GM19240 (cell line): ENCODE data around the gene KAZN.

Source experiments
- DNase-seq: peaks from one replicate; pipeline ENCODE4 v3.0.0; 2011; ENCODE audit warnings: low spot score; ENCODE audit not compliant: insufficient read length

Gene KAZN

DNA sequence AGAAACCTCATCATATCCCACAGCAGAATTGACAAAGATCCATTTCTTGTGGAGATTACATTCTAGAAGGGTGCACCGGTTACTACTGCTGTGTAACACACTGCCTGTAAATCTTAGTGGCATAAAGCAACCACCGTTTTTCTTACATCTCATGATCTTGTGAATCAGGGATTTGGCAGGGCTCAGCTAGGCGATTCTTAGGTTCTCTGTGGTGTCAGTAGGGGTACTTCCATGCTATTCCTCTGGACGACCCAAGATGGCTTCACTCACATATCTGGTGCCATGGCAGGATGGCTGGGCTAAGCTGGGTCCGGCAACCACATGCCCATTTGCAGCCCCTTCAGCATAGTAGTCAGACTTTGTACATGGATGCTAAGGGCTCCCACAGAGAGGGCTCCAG lies 375.3 kb downstream of the KAZN start:
- no peak for DNase-seq

DNA sequence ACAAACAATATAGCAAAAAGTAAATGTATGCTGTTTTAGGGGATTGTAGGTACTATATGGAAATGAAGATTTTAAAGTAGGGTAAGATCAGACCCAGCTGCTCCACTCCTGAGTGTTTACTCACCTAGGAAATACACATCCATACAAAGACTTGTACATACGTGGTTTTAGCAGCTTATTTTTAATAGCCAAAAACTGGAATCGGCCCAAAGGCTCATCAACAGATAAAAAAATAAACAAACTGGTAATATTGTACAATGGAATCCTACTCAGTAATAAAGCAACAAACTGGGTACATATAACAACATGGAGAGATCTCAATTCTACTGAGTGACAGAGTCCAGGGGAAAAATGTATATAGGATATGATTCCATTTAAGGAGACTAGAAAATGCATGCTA lies 375.9 kb downstream of the KAZN start:
- DNase-seq, result no peak

DNA sequence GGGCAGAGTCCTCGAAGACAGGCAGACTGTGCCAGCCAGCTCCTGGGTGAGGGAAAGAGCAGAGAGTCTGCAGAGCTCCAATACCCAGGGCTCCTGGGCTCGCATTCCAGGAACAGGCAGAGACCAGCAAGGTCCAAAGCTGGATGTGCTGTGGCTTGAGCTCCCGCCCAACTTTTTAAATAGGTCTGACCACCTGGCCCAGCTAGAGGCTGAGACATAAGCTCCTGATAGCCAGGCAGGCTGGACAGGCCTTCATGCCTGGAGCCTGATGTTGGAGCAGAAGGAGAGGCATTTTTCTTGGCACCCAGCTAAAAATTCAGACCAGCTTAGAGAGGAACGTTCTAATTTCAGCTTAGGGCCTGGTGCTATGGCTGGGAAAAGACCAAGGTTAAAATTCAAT lies 376.6 kb downstream of the KAZN start:
- DNase-seq, result no peak

GRCh38 chr1:14976256-14976655 lies 377.8 kb downstream of the KAZN start:
- DNase-seq, result no peak

DNA sequence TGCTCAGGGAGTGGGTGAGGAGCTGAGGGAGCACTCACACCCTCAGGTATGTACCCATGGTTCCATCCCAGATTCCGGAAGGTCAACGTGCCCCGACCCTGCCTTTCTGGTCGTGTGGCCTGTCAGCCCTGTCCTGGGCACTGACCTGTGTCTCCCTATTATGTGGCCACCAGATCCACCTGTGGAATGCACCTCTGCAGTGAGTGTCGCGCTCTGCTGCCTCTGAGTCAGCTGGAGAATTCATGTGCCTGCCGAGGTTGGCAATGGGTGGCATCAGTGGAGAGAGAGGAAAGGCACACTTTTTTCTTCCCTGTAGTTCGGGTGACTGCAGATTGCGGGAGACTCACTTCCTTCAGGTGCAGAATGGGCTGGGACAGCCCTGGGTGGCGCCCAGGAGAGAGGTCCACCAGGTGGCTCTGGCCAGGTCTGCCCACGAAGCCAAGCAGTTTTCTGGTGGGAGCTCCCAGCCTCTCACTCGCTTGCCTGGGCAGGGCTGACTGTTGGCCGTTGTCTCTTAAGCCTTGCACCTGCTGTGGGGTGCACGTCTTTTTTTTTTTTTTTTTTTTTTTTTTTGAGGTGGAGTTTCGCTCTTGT lies 378.9 kb downstream of the KAZN start:
- DNase-seq, result no peak

- DNase-seq, result no peak
Observed at GRCh38 chr1:14980621-14981218, 382.2 kb downstream of the KAZN start.

DNA sequence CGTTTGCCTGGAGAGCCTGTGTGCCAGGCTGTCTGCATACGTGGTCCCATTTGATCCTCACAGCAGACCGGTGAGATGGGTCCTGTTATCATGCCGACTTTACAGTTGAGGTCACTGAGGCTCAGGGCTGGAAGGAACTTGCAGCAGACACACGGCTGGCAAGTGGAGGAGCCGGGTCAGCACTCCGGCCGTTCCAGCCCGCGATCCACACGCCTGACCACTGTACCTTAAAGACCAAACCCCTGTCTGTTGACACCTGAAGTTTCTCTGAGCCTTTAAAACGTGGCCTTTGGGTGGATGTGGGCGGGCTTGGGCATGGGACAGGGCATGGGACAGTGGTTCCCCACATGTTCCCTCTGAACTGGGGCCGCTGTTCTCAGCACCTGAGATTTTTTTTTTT lies 383.5 kb downstream of the KAZN start:
- DNase-seq, result no peak

DNA sequence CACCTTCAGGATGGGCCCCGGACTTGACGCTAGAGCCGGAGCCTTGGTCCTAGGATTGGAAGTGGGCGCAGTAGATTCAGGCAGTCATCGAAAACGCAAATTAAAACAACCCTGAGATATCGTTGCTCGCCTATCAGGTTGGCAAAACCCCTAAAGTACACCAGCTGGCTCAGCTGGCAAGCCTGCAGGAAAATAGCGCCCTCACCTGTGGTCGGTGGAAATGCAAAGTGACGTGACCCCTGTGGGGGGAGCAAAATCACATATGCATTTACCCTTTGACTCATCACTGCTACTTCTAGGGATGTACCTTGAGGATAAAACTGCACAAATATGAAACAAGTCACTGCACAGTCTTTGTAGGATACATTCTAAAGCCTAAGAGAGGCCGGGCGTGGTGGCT lies 384.8 kb downstream of the KAZN start:
- DNase-seq, result no peak

DNA sequence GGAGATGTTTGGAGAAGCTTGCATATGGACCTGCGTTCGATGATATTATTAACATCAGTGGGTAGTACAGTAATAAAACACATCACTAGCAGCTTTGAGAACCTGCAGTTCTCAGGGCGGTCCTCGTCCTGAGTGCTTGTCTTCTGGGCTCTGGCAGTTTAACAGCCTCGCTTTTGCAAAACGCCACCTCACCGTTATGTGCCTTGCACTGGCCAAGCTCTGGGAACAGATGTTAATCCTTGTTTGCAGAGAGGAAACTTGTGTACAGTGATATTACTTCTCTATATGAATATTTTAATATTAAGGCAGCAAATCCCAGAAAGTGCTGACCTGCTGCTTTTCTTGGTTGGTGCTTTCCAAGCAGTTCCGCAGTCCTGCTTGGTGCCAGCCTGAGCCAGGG lies 387.7 kb downstream of the KAZN start:
- no peak for DNase-seq

DNA sequence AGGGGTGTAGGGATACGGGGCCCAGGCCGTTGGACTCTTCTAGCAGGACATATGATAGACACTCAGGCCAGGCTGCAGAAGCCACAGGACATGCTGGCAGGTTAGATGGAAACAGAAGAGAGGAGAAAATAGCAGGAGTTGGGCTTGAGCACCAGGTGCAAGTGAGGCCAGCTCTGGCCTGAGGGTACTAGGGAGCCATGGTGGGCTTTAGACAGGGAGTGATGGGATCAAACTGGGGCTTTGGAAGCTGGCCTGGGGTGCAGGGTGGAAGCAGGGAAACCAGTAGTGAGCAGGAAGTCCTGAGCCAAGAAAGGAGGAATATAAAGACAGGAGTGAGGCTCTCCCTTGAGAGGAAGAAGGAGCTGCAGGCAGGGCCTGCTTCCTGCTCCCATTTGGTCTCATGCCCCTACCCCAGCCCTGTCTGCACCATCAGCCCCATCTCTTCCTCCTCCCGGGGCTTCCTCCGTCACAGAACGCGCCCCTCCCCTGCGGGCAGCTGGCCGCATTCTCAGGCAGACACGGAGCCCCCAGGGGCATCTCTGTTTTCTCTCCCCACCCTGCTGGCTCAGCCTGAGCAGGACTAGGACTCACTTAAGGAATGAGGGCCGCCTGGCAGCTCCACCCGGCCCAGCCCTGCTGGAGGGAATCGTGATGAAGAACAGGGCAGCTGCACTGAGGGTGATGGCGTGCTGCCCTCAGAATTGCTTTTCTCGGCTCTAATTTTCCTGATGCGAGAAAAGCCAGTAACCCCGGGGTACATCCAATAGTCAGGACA lies 389.5 kb downstream of the KAZN start:
- DNase-seq, result no peak

GRCh38 chr1:14988636-14989035 lies 390.2 kb downstream of the KAZN start:
- DNase-seq, result no peak

DNA sequence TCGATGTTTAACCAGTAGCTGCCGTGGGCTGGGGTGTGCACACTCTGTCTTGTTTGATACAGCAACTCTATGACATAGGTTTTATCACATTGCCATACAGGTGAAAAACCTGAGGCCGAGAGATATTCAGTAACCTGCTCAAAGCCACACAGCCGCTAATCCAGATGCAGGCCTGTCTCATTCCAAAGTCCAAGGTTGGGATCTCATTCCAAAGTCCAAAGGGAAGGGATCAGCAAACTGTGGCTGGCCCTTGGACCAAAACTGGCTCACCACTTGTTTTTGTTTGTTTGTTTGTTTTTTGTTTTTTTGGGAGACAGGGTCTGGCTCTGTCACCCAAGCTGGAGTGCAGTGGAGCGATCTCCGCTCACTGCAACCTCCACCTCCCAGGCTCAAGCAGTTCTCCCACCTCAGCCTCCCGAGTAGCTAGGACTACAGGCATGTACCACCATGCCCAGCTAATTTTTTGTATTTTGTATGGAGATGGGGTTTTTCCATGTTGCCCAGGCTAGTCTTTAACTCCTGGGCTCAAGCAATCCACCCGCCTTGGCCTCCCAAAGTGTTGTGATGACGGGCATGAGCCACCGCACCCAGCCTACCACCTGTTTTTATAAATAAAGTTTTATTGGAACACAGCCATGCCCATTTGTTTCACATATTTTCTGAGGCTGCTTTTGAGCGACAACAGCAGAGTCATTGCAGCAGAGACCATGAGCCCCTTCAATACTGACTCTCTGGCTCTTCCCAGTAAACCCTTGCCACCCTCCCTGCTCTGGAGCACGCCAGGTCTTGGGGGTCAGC lies 391.6 kb downstream of the KAZN start:
- no peak for DNase-seq

- no peak for DNase-seq
Observed at GRCh38 chr1:14993414-14993813, 394.9 kb downstream of the KAZN start.

DNA sequence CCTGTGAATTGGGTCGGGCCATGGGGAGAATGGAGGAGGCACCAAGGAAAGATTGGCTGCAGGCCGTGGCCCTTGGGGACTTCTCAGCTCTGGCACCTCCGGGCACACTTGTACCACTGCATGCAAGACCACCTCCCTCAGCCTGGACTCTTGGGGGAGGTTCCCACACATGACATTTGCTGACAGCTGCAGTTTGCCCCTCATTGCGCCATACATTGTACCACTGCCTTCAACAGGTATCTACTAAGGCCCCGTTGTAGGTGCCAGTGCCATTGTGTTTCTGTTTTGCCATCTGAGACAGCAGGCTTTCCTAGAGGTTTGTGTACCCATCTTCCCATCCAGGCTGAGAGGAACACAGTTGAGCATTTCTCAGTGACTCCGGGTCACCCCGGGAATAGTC lies 395.7 kb downstream of the KAZN start:
- no peak for DNase-seq

DNA sequence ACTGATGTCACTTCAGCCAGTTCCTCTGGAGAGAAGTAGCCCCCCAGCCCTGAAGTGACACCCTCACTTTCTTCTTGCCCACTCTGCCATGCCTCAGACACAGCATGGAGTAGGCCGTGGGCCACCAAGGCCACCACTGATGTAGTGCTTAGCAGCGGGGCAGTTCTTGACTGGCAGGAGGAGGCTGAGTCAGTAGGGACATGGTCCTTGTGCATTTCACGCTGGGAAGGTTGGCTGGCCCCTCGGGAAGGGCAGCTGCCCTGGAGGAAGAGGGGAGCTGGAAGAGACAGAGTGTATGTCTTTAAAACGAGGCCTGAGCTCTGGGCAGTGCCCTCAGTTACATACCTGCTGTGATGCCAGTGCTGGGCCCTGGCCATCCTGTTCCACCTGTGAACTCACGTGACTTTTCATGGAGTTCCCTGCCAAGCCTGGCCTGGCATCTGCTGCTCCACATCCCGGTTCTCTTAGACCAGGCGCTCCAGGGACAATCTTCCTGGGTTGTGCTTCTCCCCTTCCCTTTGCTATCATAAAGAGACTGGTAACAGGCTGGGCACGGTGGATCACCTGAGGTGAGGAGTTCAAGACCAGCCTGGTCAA lies 396.5 kb downstream of the KAZN start:
- no peak for DNase-seq

- no peak for DNase-seq
Observed at GRCh38 chr1:14996133-14997050, 397.9 kb downstream of the KAZN start.

- DNase-seq, result no peak
Observed at GRCh38 chr1:14997646-14998276, 399.3 kb downstream of the KAZN start.

- DNase-seq, result no peak
Observed at GRCh38 chr1:14999441-14999840, 401.0 kb downstream of the KAZN start.

DNA sequence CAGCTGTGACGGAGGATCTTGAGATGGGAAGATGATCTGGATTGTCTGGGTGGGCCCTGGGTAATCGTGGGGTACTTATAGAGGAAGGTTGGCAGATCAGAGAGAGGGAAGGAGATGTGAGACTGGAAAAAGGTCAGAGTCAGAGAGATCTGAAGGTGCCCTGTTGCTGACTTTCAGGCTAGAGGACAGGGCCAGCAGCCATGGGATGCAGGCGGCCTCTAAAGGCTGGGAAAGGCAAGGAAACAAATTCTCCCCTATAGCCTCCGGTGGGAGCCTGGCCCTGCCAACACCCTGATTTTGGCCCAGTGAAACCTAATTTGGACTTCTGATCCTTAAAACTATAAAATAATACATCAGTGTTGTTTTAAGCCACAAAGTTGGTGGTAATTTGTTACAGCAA lies 401.5 kb downstream of the KAZN start:
- no peak for DNase-seq

DNA sequence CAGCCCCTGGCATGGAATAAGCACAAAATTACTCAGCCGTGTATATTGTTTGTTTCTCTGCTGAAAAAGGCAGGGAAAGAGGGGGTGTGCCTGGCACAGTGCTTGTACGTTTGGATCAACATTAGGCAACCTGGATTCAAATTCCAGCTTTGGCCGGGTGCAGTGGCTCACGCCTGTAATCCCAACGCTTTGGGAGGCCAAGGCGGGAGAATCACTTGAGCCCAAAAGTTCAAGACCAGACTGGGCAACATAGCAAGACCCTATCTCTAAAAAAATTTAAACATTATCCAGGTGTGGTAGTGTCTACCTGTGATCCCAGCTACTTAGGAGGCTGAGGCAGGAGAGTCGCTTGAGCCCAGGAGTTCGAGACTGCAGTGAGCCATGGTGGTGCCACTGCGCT lies 402.2 kb downstream of the KAZN start:
- no peak for DNase-seq
